Uterus (tissue), 2 donors: Measurements from ENCODE around the gene SCARF2.

ENCODE experiments used
- POLR2A ChIP-seq, 2 donors: fragments of 450-650 bp; IDR thresholded peaks; one replicate each; pipeline ENCODE4 v1.6.1; 2016; ENCODE audit warnings: antibody characterized with exemption in 2 of 2, mild to moderate bottlenecking in 1 of 2, moderate library complexity in 1 of 2
- TF ChIP-seq, protein P1 (sequence below), 4 experiments: fragments of 200-600 bp in 2 of 4; fragments of 450-650 bp in 2 of 4; sonication (generic) in 2 of 4; IDR thresholded peaks; one replicate each; pipeline ENCODE4 v1.5.1; 2016 to 2019; ENCODE audit warnings: antibody characterized with exemption in 4 of 4, mild to moderate bottlenecking in 2 of 4, moderate library complexity in 1 of 4

DNA sequence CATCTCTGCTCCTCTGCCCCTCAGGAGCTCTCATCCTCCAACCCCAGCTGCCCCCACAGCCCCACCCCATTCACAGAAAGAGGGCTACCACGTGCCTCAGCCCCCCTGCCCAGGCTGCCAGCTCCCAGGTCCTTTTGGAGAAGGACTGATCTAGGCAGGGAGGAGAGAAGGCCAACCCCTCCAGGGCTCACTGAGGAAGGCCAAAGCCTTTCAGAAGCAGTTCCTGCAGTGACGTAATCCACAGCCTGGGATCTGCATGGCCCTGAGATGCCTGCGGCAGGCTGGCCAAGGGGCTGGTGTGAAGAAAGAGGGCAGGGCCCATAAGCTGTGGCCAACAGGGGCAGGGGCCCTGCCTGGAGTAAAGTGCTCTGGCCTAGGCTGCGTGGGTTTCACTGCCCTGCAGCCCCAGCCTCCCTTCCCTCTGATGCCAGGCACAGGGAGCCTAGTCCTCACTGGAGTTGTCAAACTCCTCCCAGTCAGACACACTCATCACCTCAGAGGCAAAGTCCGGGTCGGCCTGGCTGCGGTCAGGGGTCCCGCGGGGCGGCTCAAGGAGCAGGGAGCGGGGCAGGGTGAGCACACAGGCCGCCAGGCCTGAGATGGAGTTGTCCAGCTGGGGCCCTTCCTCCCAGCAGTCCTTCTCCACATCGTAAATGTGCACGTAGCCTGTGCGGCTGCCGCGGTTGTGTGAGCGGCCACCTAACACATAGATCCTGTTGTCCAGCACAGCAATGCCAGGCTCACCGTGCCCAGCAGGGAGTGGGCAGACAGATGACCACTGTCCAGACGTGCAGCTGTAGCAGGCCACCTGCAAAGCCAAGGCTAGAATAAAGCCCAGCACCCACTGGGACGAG lies 4.2 kb upstream of the SCARF2 start:
- TF ChIP-seq, protein P1, sequence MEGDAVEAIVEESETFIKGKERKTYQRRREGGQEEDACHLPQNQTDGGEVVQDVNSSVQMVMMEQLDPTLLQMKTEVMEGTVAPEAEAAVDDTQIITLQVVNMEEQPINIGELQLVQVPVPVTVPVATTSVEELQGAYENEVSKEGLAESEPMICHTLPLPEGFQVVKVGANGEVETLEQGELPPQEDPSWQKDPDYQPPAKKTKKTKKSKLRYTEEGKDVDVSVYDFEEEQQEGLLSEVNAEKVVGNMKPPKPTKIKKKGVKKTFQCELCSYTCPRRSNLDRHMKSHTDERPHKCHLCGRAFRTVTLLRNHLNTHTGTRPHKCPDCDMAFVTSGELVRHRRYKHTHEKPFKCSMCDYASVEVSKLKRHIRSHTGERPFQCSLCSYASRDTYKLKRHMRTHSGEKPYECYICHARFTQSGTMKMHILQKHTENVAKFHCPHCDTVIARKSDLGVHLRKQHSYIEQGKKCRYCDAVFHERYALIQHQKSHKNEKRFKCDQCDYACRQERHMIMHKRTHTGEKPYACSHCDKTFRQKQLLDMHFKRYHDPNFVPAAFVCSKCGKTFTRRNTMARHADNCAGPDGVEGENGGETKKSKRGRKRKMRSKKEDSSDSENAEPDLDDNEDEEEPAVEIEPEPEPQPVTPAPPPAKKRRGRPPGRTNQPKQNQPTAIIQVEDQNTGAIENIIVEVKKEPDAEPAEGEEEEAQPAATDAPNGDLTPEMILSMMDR (IDR thresholded peaks at IDR 0.05): no peak
- TF ChIP-seq POLR2A (IDR thresholded peaks at IDR 0.05): no peak
